ENCODE results near the gene FTH1.

DNA sequence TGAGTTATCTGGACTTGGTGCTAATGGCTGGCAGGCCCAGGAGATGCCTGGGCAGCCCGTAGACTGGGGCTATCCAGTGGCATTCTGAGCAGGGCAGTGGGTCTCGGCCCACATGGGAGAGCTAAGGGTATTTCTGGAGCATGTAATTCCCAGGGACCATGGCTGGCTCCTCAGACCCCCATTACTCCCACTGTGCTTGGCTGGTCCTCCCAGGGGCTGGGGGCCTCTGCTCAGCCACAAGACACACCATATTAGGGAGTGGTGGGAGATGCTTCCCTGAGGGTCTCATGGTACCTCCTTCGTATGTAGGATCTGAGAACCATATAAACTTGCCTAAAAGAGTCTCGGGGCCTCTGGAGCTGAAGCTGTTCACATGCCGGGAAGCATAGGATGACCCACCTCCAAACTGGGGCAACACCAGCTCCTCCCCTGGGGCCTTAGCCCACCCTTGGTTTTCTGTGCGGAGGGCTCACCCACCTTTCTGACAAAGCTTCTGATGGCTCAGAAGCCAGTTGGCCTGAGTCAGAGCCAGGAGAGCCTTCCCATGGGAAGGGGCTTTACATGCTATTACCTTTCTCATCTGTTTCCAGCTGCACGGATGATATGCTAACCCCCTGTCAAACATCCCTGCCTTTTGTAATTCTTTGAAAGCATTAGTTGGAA, 9.5 kb upstream of the FTH1 start:
- no peak for TF ChIP-seq TCF7L2 (IDR thresholded peaks at IDR 0.05; ENCODE audit: low read depth, low read length)
- TF ChIP-seq, protein P1, sequence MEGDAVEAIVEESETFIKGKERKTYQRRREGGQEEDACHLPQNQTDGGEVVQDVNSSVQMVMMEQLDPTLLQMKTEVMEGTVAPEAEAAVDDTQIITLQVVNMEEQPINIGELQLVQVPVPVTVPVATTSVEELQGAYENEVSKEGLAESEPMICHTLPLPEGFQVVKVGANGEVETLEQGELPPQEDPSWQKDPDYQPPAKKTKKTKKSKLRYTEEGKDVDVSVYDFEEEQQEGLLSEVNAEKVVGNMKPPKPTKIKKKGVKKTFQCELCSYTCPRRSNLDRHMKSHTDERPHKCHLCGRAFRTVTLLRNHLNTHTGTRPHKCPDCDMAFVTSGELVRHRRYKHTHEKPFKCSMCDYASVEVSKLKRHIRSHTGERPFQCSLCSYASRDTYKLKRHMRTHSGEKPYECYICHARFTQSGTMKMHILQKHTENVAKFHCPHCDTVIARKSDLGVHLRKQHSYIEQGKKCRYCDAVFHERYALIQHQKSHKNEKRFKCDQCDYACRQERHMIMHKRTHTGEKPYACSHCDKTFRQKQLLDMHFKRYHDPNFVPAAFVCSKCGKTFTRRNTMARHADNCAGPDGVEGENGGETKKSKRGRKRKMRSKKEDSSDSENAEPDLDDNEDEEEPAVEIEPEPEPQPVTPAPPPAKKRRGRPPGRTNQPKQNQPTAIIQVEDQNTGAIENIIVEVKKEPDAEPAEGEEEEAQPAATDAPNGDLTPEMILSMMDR (IDR thresholded peaks at IDR 0.05): no peak

Data from Panc1 (cell line).